NCI-H69 (cell line): ENCODE results near the gene PDE4B.

ENCODE experiments used
- DNase-seq: peaks from one replicate; lab custom pipeline; 2025; lab: John Stamatoyannopoulos, UW

PDE4B gene

DNA sequence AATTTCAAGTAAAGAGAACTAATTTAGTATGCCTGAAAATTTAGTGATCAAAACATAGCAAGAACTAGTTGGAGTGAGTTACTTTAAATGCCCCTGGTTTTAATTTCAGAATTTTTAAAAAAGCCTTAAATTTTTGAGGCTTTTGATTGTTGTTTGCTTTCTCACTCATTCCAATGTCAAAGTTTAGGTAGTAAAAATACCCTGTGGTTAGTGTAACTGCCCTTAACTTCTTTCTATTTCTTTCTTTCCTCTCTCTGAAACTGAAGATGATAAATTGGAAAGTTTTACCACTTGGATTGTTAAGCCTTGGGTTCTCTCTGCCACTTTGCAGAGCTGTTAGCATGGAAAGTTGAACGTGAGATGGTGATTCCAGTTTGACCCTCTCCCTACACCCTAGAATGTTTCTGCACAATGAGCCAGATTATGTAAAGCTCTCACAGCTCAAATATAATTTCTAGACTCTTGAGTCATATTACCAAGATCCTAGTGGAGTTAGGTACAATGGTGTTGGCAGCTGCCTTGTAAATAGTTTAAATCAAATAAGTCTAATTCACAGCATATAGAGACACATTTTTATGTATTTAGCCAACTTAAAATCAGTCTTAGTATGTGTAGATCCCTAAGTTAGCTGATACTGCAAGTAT, 548.9 kb downstream of the PDE4B start:
- no peak for DNase-seq

DNA sequence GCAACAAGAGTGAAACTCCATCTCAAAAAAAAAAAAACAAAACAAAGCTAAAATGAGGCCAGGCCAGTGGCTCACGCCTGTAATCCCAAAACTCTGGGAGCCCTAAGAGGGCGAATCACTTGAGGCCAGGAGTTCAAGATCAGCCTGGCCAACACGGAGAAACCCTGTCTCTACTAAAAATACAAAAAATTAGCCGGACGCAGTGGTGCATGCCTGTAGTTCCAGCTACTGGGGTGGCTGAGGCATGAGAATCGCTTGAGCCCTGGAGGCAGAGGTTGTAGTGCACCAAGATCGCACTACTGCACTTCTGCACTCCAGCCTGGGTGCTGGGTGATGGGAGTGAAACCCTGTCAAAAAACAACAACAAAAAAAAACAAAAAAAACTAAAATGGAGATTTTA, 550.0 kb downstream of the PDE4B start:
- DNase-seq: no peak

- no peak for DNase-seq
Observed at GRCh38 chr1:66343569-66344325, 551.1 kb downstream of the PDE4B start.

- DNase-seq: no peak
Observed at GRCh38 chr1:66346057-66346795, 553.5 kb downstream of the PDE4B start.

GRCh38 chr1:66346873-66347272, 554.2 kb downstream of the PDE4B start:
- no peak for DNase-seq

DNA sequence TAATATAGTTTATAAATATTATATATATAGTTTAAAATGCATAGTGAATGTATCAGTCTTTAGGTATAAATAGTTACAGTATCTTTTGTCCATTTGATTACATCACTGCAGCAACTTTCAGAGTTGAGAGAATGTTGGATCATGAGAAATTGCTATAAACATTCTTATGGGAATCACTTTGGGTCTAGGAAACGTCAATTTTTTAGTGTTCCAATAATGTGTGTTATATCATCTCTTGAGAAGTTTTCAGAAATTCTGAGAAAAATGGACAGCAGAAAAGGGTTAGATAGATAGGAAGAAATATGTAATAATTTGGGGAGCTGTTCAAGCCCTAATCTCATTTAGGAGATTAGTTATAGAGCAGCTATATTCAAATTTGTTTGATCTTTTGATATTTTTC, 556.1 kb downstream of the PDE4B start:
- DNase-seq: no peak

GRCh38 chr1:66349242-66349641, 556.5 kb downstream of the PDE4B start:
- DNase-seq: no peak

DNA sequence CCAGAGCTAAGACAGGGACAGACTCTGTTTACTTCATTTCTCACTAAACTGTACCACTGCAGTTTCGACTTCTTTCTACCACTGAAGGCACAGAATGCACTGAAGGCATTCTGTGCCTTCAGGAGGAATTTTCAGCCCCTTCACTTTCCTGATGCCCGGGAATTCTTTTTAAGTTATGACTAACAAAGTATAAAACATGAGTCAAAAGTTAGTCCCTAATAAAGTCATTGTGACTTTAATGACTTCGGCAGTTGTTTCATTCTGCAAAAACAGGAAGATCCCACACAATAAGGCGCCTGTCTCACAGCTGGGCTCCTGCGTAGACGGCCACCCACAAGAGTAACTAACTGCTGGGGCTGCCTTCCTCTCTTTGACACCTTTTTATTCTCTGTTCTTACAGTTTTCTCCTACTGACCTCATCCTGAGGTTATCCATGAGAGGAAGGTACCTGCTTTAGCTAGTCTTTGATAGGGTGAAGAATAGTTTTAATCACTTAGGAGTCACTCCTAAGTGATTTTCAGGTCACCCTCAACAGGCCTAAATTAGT, 557.4 kb downstream of the PDE4B start:
- no peak for DNase-seq

DNA sequence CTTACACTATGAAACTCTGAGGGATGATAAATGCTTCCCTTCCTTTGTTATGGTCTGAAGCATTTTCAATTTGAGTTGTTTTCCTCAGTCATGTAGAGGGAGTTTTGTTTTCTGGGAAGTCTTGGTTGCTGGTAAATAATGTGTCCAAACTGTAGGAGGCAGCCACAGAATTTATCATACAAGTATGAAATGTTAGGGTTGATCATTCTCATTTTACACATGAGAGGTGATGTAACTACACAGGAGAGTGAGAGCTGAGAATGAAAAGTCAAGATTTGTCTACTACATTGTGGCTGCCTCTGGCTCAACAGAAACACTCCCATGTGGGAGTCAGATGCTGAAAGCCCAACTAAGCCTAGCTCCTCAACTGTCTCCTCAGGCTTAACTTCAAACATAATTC, 558.8 kb downstream of the PDE4B start:
- no peak for DNase-seq

- no peak for DNase-seq
Observed at GRCh38 chr1:66351913-66352312, 559.2 kb downstream of the PDE4B start.

DNA sequence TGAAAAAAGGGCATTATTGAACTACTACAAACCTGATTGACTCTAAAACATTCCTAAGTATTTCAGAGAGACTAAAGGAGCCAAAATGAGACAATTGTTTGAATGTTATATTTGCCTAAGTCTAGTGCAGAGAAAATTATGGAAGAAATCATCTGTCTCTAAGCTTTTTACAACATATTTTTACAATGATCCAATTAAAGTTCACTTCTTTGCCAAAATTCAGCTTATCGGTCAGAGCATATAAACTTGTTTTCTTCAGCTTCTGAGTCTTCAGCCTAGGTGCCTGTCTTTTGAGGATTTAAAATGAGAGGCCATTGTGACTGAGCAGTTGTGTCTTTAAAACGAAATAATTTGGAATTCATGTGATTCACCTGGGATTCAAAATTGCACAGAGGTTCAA, 560.1 kb downstream of the PDE4B start:
- DNase-seq: no peak

GRCh38 chr1:66353257-66353656, 560.6 kb downstream of the PDE4B start:
- no peak for DNase-seq

DNA sequence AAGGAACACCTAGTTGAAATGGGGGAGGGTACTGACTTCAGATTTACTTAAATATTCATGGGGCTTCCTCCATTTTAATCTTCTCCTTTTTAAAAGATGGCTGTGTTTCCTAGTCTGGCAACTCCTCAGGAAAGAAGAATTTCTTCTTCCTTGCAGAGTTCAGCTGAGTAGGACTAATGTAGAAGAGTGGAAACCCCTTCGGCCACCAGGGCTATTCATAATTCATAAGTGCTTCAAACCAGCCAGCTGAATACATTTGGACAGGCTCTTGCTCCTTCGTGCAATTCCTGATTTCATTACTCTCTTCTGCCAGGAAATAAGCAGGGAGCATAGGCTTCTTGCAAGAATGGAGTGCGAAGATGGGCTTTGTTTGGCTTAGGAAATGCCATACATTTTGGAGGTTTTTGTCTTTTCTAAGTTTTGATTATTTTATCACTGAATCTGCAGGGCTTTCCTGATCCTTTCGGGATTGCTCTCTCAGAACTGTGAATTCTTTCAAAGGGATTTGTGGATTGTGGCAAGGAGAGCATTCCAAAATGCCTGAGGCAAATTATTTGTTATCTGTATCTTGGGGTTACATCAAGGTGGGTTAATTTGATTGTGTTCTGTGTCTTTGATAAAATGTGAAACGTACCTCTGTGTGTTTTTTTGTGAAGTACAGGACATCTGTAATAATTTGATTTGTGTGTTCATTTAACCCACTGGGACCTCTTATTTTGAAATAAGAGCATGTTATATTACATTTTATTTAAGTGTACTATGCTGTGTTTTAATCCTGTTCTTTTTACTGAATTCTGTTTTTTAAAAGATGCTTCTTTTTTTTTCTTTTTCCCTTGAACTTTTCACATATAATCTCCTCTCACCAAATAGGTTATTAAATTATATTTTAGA, 561.9 kb downstream of the PDE4B start:
- no peak for DNase-seq

DNA sequence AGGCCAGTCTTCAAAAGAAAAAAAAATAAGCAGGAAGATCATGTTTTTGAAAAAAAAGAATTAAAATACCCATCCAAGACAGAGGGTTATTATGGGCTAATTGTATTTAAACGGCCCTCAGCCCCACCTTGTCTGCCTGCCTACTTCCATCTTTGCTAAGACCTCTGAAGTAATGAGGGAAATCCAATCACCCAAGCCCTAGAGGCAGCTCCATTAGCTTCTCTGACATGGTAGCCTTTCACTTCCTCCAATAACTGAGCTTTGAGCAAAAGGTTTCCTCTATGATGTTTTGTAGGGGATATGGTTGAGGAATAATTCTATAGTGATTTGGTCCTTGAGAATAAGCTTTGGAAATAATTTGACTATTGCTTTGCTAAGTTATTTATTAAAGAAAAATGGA, 563.1 kb downstream of the PDE4B start:
- DNase-seq: no peak

GRCh38 chr1:66356605-66357004, 563.9 kb downstream of the PDE4B start:
- no peak for DNase-seq

GRCh38 chr1:66357021-66357420, 564.3 kb downstream of the PDE4B start:
- DNase-seq: no peak

- no peak for DNase-seq
Observed at GRCh38 chr1:66357478-66358197, 564.9 kb downstream of the PDE4B start.

GRCh38 chr1:66359269-66359668, 566.6 kb downstream of the PDE4B start:
- no peak for DNase-seq

- DNase-seq: no peak
Observed at GRCh38 chr1:66359815-66360214, 567.1 kb downstream of the PDE4B start.

DNA sequence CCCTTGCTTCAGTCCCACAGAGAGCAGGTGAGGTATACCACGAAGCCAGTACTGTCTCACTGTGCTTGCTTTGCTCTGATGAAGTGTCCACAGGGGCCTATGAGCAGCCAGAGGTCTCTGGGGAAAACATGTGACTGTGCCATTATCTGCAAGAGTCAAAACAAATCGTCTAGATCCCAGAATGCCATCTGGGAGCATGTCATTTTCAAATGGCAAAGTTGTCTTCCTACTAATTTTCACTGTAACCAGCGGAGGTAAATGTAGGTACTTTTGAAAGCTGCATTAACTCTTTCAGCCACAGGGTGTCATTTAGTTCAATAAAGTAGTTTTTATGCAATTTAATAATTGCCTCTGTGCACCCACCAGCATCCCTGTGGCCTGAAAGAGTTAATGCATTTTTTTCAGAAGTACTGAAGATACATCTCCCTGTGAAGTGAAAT, 567.6 kb downstream of the PDE4B start:
- peak; percentile 47 for DNase-seq
